Activated T-helper 1 cell treated with Interleukin-2 at 50 U/mL for 16 hours (primary cell): ENCODE data around the gene NPDC1.

ENCODE experiments used
- DNase-seq: peaks from one replicate; pipeline ENCODE4 v3.0.0-alpha.2; 2020; ENCODE audit warnings: low read depth

NPDC1 gene

GRCh38 chr9:137046088-137046787 is at the start of gene NPDC1:
Gene NPDC1 (minus strand): TSS chr9:137046177. CDS start chr9:137045989, 188 bp downstream.
- peak; percentile 66 for DNase-seq

DNA sequence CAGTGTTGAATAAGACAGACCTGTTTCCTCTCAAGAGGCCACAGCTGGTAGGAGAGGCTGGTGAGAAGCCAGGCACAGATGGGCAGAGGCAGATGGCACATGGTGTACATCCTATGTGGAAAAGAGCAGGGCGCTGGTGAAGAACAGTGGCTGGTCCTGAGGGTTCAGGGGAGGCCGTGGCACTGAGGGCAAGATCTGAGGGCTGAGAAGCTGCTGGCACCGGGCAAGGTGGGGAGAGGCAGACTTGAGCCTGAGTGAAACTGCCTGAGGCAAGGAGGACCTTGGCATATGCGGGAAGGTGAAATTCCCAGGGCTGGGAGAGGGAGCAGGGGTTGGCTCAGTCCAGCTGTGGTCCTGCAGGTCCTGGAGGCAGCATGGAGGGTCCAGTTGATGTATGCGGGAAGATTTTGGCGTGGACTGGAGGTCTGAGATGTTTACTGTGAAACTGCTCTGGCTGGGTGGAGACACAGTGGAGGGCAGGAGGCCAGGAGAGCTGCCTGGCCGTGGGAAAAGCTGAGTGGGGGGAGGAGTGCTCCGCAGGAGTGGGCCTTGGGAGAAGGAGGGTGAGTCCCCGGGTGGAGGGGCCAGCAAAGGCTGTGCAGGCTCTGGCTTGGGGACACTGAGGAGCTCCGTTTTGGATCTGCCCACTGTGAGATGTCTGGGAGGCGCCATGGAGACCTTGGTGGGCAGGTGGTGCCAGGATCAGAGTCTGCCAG is 43.4 kb upstream of the NPDC1 start:
- DNase-seq, result no peak

GRCh38 chr9:137088121-137088520 is 42.1 kb upstream of the NPDC1 start:
- DNase-seq, result no peak

DNA sequence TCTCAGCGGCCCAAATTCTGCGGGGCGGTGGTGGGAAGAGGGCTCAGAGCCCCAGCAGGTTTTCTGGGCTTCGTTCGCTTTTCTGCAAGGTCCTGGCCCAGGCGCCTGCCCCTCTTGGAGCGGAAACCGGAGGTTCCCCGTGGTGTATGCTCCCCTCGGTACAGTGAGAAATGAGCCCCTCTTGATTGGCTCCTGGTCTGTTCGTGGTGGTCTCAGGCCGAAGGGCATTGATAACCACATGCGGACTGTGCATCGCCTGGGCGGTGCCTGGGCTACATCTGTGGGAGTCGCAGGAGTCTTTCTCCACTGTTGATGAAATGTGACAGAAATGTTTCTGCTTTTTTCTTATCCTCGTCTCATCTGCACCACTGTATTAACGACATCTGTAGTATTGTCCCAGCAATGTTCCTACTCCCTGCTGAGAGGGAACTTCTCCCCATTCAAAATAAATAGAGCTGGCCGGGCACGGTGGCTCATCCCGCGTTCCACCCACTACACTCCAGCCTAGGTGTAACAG is 41.5 kb upstream of the NPDC1 start:
- DNase-seq, result no peak

GRCh38 chr9:137086531-137087408 is 40.8 kb upstream of the NPDC1 start, which contains the start of gene MAN1B1:
Gene MAN1B1 (plus strand): TSS chr9:137086985. CDS start chr9:137087000, 15 bp downstream.
- peak; percentile 99 for DNase-seq

DNA sequence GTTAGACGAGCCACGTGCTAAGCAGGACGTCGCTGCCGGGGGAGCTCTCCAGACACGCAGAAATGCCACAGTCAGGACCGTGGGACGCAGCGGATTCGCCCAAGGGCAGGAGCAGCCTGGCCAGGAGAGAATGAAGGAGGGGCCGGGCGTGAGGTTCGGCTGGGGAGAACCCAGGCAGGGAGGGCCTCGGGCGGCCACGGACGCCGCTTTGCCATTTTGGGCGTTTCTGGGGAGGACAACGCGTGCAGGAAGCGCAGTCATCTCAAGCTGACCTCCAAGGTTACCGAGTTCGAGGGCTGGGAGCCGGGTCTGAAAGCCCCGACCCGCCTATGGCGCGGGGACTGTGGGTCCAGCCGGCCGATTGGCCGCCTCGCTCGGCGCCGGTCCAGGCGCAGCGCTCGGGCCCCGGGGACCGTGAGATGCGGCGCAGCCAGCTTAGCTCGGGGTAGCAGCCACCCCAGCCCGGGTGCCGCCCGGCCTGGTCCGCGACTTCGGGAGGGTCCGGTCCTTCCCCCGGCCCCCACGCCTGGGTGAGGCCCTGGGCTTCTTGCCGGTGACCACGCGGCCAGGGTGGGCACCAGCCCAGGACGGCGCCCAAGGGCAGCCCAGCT is 40.0 kb upstream of the NPDC1 start:
- DNase-seq, result peak; percentile 15

GRCh38 chr9:137084526-137084925 is 38.5 kb upstream of the NPDC1 start:
- no peak for DNase-seq

DNA sequence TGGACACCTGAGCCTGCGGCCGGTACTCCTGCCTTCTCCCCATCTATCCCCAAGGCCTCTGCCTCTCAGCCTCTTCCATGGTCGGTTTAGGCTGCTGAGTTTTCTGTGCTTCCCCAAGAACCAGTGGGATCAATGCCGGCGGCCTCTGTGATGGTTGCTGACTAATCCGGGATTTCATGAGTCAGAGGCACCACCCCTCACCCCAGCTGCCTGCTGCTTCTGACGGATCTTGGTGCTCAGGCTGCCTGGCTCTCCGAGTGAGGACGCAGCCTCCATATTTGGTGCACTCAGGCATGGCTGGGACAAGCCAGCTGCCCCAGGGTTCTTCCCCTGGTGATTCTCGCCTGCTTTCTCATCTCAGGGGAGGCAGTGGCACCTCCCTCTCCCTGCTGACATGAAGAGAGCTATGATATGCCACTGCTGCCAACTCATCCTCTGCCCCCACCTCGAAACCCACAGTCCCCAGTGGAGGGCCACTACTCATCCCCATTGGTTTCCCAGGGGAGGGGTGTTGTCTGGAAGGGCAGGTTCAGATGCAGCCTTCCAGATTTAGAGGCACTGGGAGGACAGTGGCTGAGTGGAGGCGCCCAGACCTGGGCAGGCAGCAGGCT is 37.5 kb upstream of the NPDC1 start:
- no peak for DNase-seq

GRCh38 chr9:137082925-137083290 is 36.9 kb upstream of the NPDC1 start:
- DNase-seq, result no peak

DNA sequence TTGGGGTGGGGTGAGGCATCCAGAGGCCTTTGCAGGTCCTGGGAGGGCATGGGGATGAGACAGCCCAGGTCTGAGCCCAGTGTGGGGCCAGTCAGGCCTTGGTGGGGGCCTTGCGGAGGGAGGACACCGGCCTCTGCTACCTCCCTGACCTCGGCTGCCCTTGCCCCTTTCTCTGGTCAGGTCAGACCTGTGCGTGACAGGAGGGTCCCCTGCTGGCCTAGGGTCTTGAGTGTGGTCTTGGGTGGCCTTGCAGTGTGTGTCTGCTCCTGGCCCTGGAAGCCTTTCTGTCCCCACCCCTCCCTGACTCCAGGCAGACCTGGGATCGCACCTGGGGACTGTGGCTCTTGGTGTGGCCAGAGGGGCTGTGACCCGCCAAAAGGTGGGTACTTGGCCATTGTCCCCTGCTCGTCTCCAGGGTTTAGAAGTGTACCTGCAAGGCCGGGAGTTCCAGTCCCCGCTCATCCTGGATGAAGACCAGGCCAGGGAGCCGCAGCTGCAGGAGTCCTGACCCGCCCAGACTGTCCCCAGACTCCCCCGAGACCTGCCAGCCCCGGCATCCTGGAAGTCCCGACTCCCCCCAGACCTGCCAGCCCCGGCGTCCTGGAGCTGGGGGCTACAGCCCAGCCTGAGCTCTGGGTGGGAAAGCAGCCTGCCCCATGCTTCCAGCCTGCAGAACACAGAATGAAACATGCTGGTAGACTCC is 36.4 kb upstream of the NPDC1 start:
- DNase-seq, result no peak

GRCh38 chr9:137080260-137081122 is 34.5 kb upstream of the NPDC1 start:
- no peak for DNase-seq

GRCh38 chr9:137079401-137079787 is 33.4 kb upstream of the NPDC1 start:
- DNase-seq, result no peak

DNA sequence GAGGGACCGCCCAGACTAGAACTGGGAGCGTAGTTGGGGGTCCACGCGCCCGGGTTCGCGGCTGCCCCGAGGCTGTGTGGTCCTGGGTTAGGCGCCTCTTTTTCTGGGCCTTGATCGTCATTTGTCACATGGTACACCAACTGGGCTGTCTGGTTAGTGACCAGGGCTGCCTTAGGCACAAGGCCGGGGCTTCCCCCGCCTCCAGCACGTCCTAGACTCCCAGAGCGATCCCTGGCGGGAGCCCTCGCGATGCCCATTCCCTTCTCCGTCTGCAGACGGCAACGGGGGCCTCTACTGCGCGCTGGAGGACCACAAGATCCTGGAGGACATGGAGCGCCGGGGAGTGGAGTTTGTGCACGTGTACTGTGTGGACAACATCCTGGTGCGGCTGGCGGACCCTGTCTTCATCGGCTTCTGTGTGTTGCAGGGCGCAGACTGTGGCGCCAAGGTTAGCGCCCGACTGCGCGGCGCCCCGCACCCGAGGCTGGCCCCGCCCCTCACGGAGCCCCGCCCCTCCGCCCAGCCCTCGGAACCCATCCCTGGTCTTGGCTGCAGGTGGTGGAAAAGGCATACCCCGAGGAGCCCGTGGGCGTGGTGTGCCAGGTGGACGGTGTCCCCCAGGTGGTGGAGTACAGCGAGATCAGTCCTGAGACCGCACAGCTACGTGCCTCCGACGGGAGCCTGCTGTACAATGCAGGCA is 32.9 kb upstream of the NPDC1 start:
- no peak for DNase-seq

DNA sequence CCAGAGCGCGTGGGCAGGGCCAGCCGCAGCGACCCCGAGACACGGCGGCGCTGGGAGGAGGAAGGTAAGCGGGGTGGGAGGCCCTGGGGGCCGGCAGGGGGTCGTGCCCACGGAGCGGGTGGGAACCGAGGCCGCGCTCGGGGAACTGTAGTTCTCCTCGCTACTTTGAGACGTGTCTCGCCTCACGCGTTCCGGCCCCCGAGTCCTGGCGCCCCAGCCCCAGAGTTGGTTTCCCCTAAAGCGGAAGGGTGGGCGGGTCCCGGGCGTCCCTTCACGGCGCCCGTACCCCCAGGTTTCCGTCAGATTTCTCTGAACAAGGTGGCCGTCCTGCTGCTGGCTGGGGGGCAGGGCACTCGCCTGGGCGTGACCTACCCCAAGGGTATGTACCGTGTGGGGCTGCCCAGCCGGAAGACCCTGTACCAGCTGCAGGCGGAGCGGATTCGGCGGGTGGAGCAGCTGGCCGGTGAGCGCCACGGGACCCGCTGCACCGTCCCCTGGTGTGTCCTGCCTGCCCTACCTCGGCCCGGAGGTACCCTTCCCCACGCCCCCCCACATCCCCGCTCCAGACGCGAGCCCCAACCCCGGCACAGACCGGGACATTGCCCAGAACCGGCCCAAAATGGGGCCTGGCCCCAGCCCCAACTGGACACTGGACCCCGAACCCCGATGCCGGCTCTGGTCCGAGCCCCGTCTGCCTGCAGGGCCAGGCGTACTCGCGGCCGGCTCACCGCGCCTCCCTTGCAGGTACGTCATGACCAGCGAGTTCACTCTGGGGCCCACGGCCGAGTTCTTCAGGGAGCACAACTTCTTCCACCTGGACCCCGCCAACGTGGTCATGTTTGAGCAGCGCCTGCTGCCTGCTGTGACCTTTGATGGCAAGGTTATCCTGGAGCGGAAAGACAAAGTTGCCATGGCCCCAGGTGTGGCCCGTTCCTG is 32.0 kb upstream of the NPDC1 start:
- no peak for DNase-seq

- peak; percentile 19 for DNase-seq
Measured at GRCh38 chr9:137077010-137077747, 31.2 kb upstream of the NPDC1 start, which contains the start of gene UAP1L1. Gene UAP1L1 (plus strand): TSS chr9:137077517. CDS start chr9:137077533, 16 bp downstream.

GRCh38 chr9:137076636-137077009 is 30.6 kb upstream of the NPDC1 start:
- DNase-seq, result no peak

- DNase-seq, result no peak
Measured at GRCh38 chr9:137075275-137075775, 29.3 kb upstream of the NPDC1 start.
